Spleen (tissue), 11 donors: ENCODE data around the gene BMF. TPM values are rescaled to one million over a fixed set of nuclear protein-coding genes. Genes with fewer than 3 reads are reported as not detected.

Source experiments
- DNase-seq: peaks from one replicate; pipeline ENCODE4 v3.0.0-alpha.2; 2020
- H3K27ac ChIP-seq, 8 donors: fragments of 200-600 bp; sonication (generic) in 7 of 8; 1 replicate in 4 of 8; 2 replicates in 4 of 8; pipeline versions ENCODE4 v1.5.0 to v1.8.0; 2016 to 2021; ENCODE audit warnings: inconsistent platforms in 4 of 8, mild to moderate bottlenecking in 4 of 8, moderate library complexity in 1 of 8
- H3K27me3 ChIP-seq, 7 donors: fragments of 200-600 bp; sonication (generic) in 6 of 7; replicated peaks in 1 of 7; 1 replicate in 4 of 7; 2 replicates in 3 of 7; pipeline versions ENCODE4 v1.5.0 to v1.8.0; 2016 to 2021; ENCODE audit warnings: inconsistent platforms in 3 of 7, mild to moderate bottlenecking in 1 of 7
- H3K36me3 ChIP-seq, 6 donors: fragments of 200-600 bp; sonication (generic) in 5 of 6; 1 replicate in 4 of 6; 2 replicates in 2 of 6; pipeline versions ENCODE4 v1.5.0 to v1.8.0; 2016 to 2021; ENCODE audit warnings: inconsistent platforms in 2 of 6
- H3K4me1 ChIP-seq, 6 donors: fragments of 200-600 bp; sonication (generic) in 5 of 6; 1 replicate in 3 of 6; 2 replicates in 3 of 6; pipeline versions ENCODE4 v1.5.0 to v1.8.0; 2016 to 2021; ENCODE audit warnings: inconsistent platforms in 3 of 6
- H3K4me3 ChIP-seq, 8 donors: fragments of 200-600 bp; sonication (generic) in 7 of 8; 1 replicate in 4 of 8; 2 replicates in 4 of 8; pipeline versions ENCODE4 v1.5.0 to v1.8.0; 2016 to 2021; ENCODE audit warnings: inconsistent platforms in 4 of 8, mild to moderate bottlenecking in 4 of 8, moderate library complexity in 2 of 8
- H3K9me3 ChIP-seq, 8 donors: fragments of 200-600 bp; sonication (generic) in 7 of 8; 1 replicate in 4 of 8; 2 replicates in 4 of 8; pipeline versions ENCODE4 v1.5.0 to v1.8.0; 2016 to 2021; ENCODE audit warnings: inconsistent platforms in 4 of 8
- POLR2A ChIP-seq, 3 donors: fragments of 450-650 bp; IDR thresholded peaks; one replicate each; pipeline ENCODE4 v1.5.1; 2017; ENCODE audit warnings: antibody characterized with exemption in 3 of 3, mild to moderate bottlenecking in 1 of 3
- POLR2AphosphoS5 ChIP-seq, 3 donors: sonication (generic); formaldehyde crosslinking; IDR thresholded peaks; one replicate each; pipeline ENCODE4 v1.5.1; 2017; ENCODE audit warnings: antibody characterized with exemption in 3 of 3
- WGBS, 5 donors: extraction: QIAGEN DNeasy Blood & Tissue Kit in 3 of 5; methylation state at CpG; one replicate each; pipeline versions ENCODE4 v1.1.5 to v1.1.7; 2013 to 2018; 5-methylcytosine and 5-hydroxymethylcytosine counted together
- intact Hi-C: fragments of 100-400 bp; cut with DNase I; formaldehyde crosslinking; loops from one replicate; pipeline ENCODE4 v1.15.0; 2023; ENCODE audit warnings: low total_unique reads
- polyA plus RNA-seq, 3 donors: library from polyadenylated mRNA; stranded (reverse); fragments of 200-250 nt; gene quantifications; one replicate each; pipeline ENCODE4 v1.2.1, GENCODE V29; 2013
- total RNA-seq, 7 donors: library from RNA; depleted of rRNA in 3 of 7; stranded (reverse); fragments of >200 nt in 3 of 7; fragmentation: NEBNext Ultra II Directional in 4 of 7; extraction: Animal tissue kit (Norgen Biotek cat#: 25700) in 4 of 7; gene quantifications; one replicate each; pipeline versions ENCODE4 v1.1.0 to v1.2.1, GENCODE V29; 2016 to 2021
- TF ChIP-seq, protein P1 (sequence below), 11 experiments: fragments of 200-600 bp in 7 of 11; fragments of 450-650 bp in 4 of 11; sonication (generic) in 4 of 11; IDR thresholded peaks in 8 of 11; conservative IDR thresholded peaks in 3 of 11; 1 replicate in 7 of 11; 2 replicates in 4 of 11; pipeline versions ENCODE4 v1.4.0 to v1.8.0; 2016 to 2021; ENCODE audit warnings: antibody characterized with exemption in 11 of 11, inconsistent platforms in 4 of 11, mild to moderate bottlenecking in 1 of 11
- donor health status: healthy with polysubstance abuse.
- donor health status: DM: no; HTN: no; CAD: no; lungs with moderate emphysema.
- donor health status: DM: no; HTN: no; CAD: no.
- donor health status: Bipolar disorder and iron deficiency.
- donor health status: healthy.
- donor health status: DM: no; HTN: no; CAD: no.
- donor health status: DM: yes; HTN: yes; CAD: no.

BMF gene
- total and polyA plus RNA-seq, 10 donors: 16.9 to 77.9 (median 33.3) TPM

DNA sequence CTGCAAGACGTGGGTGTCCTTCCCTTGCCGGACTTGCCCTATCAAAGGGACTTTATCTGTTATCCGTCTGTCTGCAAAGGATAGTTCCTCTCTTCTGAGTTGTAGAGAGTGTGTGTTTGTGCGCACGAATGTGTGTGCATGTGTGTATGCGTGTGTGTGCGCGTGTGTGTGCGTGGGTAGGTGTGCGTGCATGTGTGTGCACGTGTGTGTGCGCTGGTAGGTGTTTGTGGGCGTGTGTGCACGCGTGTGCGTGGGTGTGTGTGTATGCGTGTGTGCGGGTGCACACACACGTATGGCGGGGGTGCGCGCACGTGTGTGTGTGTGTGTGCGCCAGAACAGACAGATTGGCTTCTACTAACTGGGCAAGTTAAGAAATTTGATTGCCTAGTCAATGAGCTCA lies 4.1 kb upstream of the BMF start:
- TF ChIP-seq, protein P1, sequence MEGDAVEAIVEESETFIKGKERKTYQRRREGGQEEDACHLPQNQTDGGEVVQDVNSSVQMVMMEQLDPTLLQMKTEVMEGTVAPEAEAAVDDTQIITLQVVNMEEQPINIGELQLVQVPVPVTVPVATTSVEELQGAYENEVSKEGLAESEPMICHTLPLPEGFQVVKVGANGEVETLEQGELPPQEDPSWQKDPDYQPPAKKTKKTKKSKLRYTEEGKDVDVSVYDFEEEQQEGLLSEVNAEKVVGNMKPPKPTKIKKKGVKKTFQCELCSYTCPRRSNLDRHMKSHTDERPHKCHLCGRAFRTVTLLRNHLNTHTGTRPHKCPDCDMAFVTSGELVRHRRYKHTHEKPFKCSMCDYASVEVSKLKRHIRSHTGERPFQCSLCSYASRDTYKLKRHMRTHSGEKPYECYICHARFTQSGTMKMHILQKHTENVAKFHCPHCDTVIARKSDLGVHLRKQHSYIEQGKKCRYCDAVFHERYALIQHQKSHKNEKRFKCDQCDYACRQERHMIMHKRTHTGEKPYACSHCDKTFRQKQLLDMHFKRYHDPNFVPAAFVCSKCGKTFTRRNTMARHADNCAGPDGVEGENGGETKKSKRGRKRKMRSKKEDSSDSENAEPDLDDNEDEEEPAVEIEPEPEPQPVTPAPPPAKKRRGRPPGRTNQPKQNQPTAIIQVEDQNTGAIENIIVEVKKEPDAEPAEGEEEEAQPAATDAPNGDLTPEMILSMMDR (IDR thresholded peaks at IDR 0.05 in 8 of 11, conservative IDR thresholded peaks at IDR 0.05 in 3 of 11): no peak
- TF ChIP-seq POLR2AphosphoS5 (IDR thresholded peaks at IDR 0.05) (no peak), POLR2A (IDR thresholded peaks at IDR 0.05) (no peak)
- WGBS, 5 donors: 80 to 97% (median 88%) methylated on average over 21 to 24 of the region's 24 CpGs
- no peak for DNase-seq
- intact Hi-C loops: no loop called here
- Histone ChIP-seq H3K9me3 (no peaks in the 10 kb centered on the region), H3K4me3 (no peak overlapping the region), H3K36me3 (no peaks in the 10 kb centered on the region), H3K27me3 (no peaks in the 10 kb centered on the region), H3K4me1 (peaks cover 8 to 36% (median 22%) of the 10 kb centered on the region in 6 donors), H3K27ac (no peak overlapping the region)

DNA sequence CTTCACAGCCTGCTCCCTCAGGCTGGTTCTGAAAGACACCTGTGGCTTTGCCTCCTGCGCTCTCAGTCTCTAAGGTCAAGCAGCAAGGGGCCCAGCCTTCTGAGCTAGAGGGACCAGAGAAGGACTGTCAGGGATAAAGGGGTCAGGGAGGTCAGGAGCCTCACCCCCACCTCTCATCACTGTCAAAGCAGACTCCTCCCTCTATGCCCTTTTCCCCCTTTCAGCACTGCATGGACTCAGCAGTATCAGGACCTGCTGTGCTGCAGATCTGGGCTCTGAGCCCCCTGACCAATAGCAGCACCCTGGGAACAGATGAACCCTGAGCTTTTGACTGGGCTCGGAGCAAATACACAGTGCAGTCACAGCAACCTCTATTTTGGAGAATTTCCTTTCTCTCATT lies 3.2 kb upstream of the BMF start:
- Histone ChIP-seq H3K4me1 (peaks cover 14 to 45% (median 31%) of the 10 kb centered on the region in 6 donors), H3K4me3 (no peak overlapping the region), H3K9me3 (no peaks in the 10 kb centered on the region), H3K27me3 (no peaks in the 10 kb centered on the region), H3K27ac (no peak overlapping the region), H3K36me3 (no peaks in the 10 kb centered on the region)
- intact Hi-C loops: no loop called here
- WGBS, 5 donors: 82 to 96% (median 89%) methylated on average over 2 of the region's 2 CpGs
- DNase-seq: no peak
- TF ChIP-seq, protein P1 (IDR thresholded peaks at IDR 0.05 in 8 of 11, conservative IDR thresholded peaks at IDR 0.05 in 3 of 11): no peak
- TF ChIP-seq POLR2A (IDR thresholded peaks at IDR 0.05) (no peak), POLR2AphosphoS5 (IDR thresholded peaks at IDR 0.05) (no peak)

DNA sequence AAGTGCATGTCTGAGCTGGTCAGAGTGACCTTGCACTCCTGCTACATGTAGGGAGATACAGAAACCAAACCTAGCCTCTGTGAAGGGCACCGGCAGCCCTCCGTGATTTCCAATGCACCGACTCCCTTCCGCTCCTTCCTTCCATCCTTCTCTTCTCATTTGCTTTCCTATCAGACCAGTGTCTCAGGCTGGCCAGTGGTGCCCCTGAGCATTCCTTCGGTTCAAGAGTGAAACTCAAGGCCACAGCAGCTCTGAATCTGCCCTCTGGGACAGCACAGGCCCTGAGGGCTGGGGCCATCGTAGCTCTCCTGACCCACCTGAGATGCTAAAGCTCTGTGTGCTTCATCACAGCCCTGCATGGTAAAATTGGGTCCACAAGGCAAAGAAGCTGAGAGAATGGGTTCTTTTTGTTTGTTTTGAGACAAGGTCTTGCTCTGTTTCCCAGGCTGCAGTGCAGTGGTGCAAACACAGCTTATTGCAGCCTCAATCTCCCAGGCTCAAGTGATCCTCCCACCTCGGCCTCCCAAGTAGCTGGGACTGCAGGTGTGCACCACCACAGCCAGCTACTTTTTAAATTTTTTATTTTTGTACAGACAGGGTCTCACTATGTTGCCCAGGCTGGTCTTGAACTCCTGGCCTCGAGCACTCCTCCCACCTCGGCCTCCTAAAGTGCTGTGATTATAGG lies 2.3 kb upstream of the BMF start:
- H3K27ac ChIP-seq: no peak overlapping the region
- H3K4me3 ChIP-seq: no peak overlapping the region
- H3K9me3 ChIP-seq: no peaks in the 10 kb centered on the region
- DNase-seq: no peak
- H3K27me3 ChIP-seq: no peaks in the 10 kb centered on the region
- intact Hi-C loops: no loop called here
- 86 to 90% (median 89%) methylated on average over 9 of the region's 9 CpGs for WGBS, 5 donors
- peaks cover 14 to 48% (median 36%) of the 10 kb centered on the region in 6 donors for H3K4me1 ChIP-seq
- TF ChIP-seq POLR2AphosphoS5 (IDR thresholded peaks at IDR 0.05): no peak
- TF ChIP-seq, protein P1 (IDR thresholded peaks at IDR 0.05 in 8 of 11, conservative IDR thresholded peaks at IDR 0.05 in 3 of 11): no peak
- no peak for TF ChIP-seq POLR2A (IDR thresholded peaks at IDR 0.05)
- no peaks in the 10 kb centered on the region for H3K36me3 ChIP-seq

DNA sequence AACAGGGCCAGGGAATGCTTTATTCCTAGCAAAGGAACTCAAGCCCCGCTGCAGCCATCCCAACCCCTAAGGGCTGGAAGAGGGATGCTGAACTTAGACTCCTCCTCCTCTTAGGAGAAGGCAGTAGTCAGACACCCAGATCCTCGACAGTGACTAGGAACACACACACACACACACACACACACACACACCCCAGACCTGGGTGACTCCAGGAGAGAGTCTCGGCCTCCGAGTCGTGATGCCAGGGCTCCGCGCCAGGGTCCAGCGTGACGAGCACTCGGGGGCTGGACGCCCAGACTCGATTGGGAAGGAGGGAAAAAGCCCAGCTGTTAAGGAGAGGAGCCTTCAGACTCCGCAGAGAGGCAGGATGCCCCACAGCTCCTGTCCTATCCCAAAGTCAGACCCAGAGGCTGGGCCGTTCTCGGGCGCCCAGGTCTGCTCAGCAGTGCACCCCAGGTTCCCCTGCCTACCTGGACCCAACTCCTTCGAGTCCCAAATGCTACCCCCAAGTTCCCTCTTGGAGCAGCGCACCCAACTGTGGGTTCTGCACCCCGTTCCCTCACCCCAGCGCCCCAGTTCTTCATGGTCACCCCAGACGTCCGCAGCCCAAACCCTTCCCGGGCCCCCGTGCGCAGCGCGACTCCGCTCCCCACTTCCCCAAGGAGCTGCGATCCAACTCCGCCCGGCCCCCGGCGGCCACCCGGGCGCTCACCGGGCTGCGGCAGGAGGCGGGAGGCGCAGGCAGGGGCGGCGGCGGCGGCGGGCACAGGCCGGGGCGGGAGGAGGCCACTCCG lies 421 bp downstream of the BMF start:
- peaks cover 36 to 63% (median 57%) of the 10 kb centered on the region in 6 donors for H3K4me1 ChIP-seq
- no peaks in the 10 kb centered on the region for H3K27me3 ChIP-seq
- no peak for DNase-seq
- TF ChIP-seq, protein P1 (IDR thresholded peaks at IDR 0.05 in 8 of 11, conservative IDR thresholded peaks at IDR 0.05 in 3 of 11): no peak
- TF ChIP-seq POLR2AphosphoS5 (IDR thresholded peaks at IDR 0.05): no peak
- TF ChIP-seq POLR2A (IDR thresholded peaks at IDR 0.05): no peak
- WGBS, 5 donors: 0 to 2% (median 1%) methylated on average over 15 to 47 of the region's 47 CpGs
- H3K4me3 ChIP-seq: peak overlapping the region; percentile 55 to 87 (median 79)
- intact Hi-C loops: no loop called here
- no peaks in the 10 kb centered on the region for H3K9me3 ChIP-seq
- H3K27ac ChIP-seq: peak overlapping the region; percentile 48 to 92 (median 86)
- H3K36me3 ChIP-seq: peaks cover 0 to 13% (median 0%) of the 10 kb centered on the region in 6 donors
